Transverse colon (tissue), 3 donors: ENCODE results near the gene GRM4.

Experiments used
- EP300 ChIP-seq: sonication (generic); formaldehyde crosslinking; IDR thresholded peaks from one replicate; pipeline ENCODE4 v1.6.1; 2017; ENCODE audit warnings: antibody characterized with exemption, low read depth
- TF ChIP-seq, protein P1 (sequence below), 5 experiments: fragments of 200-600 bp in 3 of 5; fragments of 450-650 bp in 2 of 5; sonication (generic) in 3 of 5; IDR thresholded peaks; 1 replicate in 2 of 5; 2 replicates in 3 of 5; pipeline ENCODE4 v1.5.1; 2016 to 2017; ENCODE audit warnings: antibody characterized with exemption in 5 of 5, inconsistent platforms in 3 of 5, mild to moderate bottlenecking in 2 of 5, moderate library complexity in 1 of 5

DNA sequence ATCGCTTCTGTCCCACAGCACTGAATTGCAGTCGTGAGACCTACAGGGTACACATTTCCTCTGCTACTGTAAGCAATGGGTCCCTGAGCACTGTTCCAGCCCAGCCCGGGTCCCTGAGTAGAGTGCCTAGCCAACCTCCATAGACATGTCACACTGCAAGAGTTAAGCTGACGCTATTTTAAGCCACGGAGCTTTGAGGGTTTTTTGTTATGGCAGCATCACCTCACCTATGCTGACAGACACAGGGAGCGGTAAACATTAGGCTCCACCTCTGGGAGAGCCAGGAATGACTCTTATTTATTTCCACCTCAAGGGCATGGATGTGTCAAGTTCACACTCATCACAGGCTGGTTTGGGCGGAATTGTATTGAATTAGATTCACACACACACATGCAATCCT, 45.1 kb downstream of the GRM4 start:
- TF ChIP-seq, protein P1, sequence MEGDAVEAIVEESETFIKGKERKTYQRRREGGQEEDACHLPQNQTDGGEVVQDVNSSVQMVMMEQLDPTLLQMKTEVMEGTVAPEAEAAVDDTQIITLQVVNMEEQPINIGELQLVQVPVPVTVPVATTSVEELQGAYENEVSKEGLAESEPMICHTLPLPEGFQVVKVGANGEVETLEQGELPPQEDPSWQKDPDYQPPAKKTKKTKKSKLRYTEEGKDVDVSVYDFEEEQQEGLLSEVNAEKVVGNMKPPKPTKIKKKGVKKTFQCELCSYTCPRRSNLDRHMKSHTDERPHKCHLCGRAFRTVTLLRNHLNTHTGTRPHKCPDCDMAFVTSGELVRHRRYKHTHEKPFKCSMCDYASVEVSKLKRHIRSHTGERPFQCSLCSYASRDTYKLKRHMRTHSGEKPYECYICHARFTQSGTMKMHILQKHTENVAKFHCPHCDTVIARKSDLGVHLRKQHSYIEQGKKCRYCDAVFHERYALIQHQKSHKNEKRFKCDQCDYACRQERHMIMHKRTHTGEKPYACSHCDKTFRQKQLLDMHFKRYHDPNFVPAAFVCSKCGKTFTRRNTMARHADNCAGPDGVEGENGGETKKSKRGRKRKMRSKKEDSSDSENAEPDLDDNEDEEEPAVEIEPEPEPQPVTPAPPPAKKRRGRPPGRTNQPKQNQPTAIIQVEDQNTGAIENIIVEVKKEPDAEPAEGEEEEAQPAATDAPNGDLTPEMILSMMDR (IDR thresholded peaks at IDR 0.05), result no peak
- TF ChIP-seq EP300, result no peak
